ENCODE data around the gene ZFP1. TPM values are rescaled to one million over a fixed set of nuclear protein-coding genes. Genes with fewer than 3 reads are reported as not detected.

ZFP1 gene
- total RNA-seq, 2 donors from 2014 or later = 8.1 to 14.6 TPM

- Histone ChIP-seq H3K9me3 (no peaks in the 10 kb centered on the region), H3K27ac (no peak overlapping the region), H3K36me3 (no peaks in the 10 kb centered on the region), H3K27me3 (replicated peaks; ENCODE audit: insufficient read depth) (no peaks in the 10 kb centered on the region), H3K4me1 (ENCODE audit: control insufficient read depth in 1 of 2, low read depth in 2 of 2) (peaks cover 30 to 45% of the 10 kb centered on the region in 2 donors), H3K4me3 (no peak overlapping the region)
- DNase-seq (ENCODE audit: low spot score) (no peak), ATAC-seq (ENCODE audit: insufficient number of reproducible peaks, low FRiP score, low read depth) (no peak)
- no peak for TF ChIP-seq CTCF (IDR thresholded peaks at IDR 0.05)
Observed at GRCh38 chr16:75113541-75114121, 34.7 kb upstream of the ZFP1 start.

DNA sequence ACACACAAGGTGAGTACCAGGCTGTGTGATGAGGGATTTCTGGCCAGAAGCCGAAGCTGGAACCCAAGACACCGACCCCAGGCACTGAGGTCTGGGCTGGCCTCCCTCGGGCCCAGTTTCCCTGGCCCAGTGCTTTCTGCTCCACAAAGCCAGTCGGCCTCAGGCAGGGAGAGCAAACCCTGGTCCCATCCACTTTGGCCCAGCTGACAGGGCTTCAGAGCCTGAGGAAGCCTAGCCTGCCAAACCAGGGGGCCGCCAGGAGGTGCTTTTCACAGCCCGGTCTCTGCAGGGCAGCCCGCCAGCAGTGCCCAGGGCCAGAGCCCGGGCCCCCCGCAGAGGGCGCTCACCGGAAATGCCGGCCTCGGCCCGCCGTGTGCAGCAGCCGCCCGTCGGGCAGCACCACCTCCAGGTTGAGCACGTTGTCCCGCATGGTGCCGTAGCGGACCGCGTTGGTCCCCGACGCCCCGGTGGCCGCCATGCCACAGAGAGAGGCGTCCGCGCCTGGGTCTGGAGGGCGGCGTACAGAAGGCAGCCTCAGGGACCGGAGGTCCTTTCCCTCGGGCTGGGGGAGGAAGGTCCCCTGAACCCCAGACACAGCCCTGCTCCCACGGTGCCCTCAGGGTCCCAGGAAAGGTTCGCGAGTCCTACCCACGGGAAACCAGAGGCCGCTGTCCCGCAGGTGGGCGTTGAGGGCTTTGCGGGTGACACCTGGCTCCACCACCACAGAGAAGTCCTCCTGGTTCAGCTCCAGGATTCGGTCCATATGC lies 34.0 kb upstream of the ZFP1 start:
- ATAC-seq (ENCODE audit: insufficient number of reproducible peaks, low FRiP score, low read depth) = no peak
- Histone ChIP-seq H3K9me3 (no peaks in the 10 kb centered on the region), H3K4me1 (ENCODE audit: control insufficient read depth in 1 of 2, low read depth in 2 of 2) (peaks cover 26 to 38% of the 10 kb centered on the region in 2 donors), H3K27ac (no peak overlapping the region), H3K4me3 (no peak overlapping the region), H3K27me3 (replicated peaks; ENCODE audit: insufficient read depth) (no peaks in the 10 kb centered on the region), H3K36me3 (no peaks in the 10 kb centered on the region)
- DNase-seq (ENCODE audit: low spot score) = no peak
- no peak for TF ChIP-seq CTCF (IDR thresholded peaks at IDR 0.05)

- TF ChIP-seq CTCF (IDR thresholded peaks at IDR 0.05) = no peak
- DNase-seq (ENCODE audit: low spot score) = no peak
- no peak overlapping the region for H3K27ac ChIP-seq
Observed at GRCh38 chr16:75114946-75115825, 33.1 kb upstream of the ZFP1 start.

DNA sequence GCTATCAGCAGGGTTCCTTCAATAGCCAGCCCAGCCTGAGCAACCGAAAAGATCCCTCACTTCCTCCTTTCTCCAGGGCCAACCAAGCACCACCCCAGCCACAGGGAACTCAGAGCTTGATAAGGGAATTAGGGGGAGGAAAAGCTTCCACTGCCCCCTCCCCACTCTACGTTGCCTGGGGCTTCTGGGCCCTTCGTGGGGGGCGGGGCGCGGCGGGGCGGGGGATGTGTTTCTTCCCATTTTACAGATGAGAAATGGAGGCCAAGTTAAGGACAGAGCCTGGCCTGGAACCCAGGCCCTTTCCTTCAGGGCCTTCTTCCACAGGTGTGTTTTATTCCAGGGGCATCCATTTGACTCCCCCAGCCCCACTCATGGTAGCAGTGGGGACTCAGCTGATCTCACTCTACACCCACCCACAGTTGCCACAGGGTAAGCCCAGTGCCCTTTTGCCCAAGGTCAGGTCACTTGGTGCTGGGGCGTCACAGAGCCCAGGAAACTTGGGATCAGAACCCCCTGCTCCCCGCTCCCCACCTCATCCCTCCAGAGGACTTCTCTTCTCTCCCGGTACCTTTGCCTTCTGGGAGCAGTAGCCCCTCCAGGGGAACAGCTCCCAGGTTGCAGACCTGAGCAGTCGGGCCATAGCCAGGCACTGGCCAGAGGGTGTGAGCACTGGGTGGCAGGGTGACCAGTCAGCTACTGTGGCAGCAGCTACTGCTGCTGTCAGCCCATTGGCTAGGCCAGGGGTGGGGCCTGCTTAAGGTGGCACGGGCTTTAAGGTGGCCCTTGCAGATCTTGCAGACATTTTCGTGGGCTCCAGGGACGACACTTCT lies 32.0 kb upstream of the ZFP1 start, which contains the start of gene LDHD:
TSS of gene LDHD (minus strand) at position 700 of the 830 bp plus-strand sequence. CDS start at position 640, 60 bp downstream.
- peak; percentile 58 for ATAC-seq (ENCODE audit: insufficient number of reproducible peaks, low FRiP score, low read depth)
- peaks cover 9 to 19% of the 10 kb centered on the region in 2 donors for H3K4me1 ChIP-seq (ENCODE audit: control insufficient read depth in 1 of 2, low read depth in 2 of 2)
- H3K27ac ChIP-seq = peak within 1 kb of the TSS; percentile 5 to 59
- peak within 1 kb of the TSS; percentile 84 for H3K4me3 ChIP-seq
- no peaks in the 10 kb centered on the region for H3K27me3 ChIP-seq (replicated peaks; ENCODE audit: insufficient read depth)
- no peaks in the 10 kb centered on the region for H3K9me3 ChIP-seq
- no peak for TF ChIP-seq CTCF (IDR thresholded peaks at IDR 0.05)
- no peaks in the 10 kb centered on the region for H3K36me3 ChIP-seq
- DNase-seq (ENCODE audit: low spot score) = peak; percentile 59

More at GRCh38 chr16:75114946-75115825, 33.1 kb upstream of the ZFP1 start:
- H3K9me3 ChIP-seq = no peaks in the 10 kb centered on the region
- H3K4me3 ChIP-seq = peak overlapping the region; percentile 84
- peaks cover 17 to 30% of the 10 kb centered on the region in 2 donors for H3K4me1 ChIP-seq (ENCODE audit: control insufficient read depth in 1 of 2, low read depth in 2 of 2)
- ATAC-seq (ENCODE audit: insufficient number of reproducible peaks, low FRiP score, low read depth) = no peak
- H3K36me3 ChIP-seq = no peaks in the 10 kb centered on the region
- H3K27me3 ChIP-seq (replicated peaks; ENCODE audit: insufficient read depth) = no peaks in the 10 kb centered on the region

All from thoracic aorta (tissue), 2 donors.